ENCODE data around the gene MRO.

The MRO gene

DNA sequence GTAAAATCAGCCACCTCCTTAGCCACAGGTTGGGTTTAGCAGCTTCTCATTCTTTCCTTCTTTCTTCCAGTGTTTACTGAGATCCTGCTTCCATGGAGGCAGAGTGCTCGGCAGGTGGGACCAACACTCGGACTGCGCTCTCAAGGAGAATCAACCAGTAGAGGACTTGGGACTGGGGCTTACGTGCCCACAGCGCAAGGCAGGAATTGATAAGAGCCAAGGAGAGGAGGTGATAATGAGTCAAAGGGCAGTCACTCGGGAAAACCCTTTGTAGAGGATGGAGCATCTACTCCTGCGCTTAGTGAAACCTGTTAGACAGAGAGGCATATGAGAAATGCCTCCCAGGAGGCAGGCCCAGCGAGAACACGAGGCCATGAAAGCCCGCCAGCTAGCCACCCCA lies 2.9 kb upstream of the MRO start:
- no peak overlapping the region for H3K4me3 ChIP-seq (ENCODE audit: low read length)
- TF ChIP-seq, protein P1, sequence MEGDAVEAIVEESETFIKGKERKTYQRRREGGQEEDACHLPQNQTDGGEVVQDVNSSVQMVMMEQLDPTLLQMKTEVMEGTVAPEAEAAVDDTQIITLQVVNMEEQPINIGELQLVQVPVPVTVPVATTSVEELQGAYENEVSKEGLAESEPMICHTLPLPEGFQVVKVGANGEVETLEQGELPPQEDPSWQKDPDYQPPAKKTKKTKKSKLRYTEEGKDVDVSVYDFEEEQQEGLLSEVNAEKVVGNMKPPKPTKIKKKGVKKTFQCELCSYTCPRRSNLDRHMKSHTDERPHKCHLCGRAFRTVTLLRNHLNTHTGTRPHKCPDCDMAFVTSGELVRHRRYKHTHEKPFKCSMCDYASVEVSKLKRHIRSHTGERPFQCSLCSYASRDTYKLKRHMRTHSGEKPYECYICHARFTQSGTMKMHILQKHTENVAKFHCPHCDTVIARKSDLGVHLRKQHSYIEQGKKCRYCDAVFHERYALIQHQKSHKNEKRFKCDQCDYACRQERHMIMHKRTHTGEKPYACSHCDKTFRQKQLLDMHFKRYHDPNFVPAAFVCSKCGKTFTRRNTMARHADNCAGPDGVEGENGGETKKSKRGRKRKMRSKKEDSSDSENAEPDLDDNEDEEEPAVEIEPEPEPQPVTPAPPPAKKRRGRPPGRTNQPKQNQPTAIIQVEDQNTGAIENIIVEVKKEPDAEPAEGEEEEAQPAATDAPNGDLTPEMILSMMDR (conservative IDR thresholded peaks at IDR 0.05; ENCODE audit: low read length): no peak
- no peak for DNase-seq (ENCODE audit: low read depth)

GRCh38 chr18:50820901-50821520 lies 1.2 kb upstream of the MRO start:
- H3K4me3 ChIP-seq (ENCODE audit: low read length): no peak overlapping the region
- no peak for DNase-seq (ENCODE audit: low read depth)
- TF ChIP-seq, protein P1 (conservative IDR thresholded peaks at IDR 0.05; ENCODE audit: low read length): no peak

DNA sequence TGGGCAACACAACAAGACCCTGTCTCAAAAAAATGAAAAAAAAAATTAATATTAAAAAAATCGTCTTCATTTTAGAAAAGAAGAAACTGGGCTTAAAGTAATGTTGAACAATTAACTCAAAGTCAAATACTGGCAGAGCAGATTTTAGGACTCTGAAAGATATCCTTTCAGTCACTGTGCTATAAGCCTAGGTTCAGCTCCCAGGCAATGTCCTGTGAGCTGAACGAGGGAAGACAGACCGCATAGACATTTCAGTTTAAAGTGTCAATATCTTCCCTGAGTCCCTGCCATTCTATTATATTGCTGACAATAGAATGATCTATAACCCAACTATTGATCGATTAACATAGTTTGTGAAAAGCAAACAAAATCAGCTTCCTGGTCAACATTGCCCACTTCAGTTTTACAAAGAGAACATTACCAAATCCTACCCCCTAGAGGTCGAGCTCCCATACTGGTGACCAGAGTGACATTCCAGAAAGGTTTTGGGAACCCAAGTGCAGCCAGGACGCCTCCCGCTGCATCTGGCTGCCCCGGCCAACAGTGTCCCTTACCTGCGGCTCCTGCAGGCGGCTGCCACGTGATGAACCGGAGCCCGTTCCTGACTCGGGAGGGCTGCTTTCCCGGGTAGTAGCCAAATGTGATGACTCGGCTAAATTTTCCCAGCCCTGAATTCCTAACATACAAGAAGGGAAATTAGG lies 639 bp downstream of the MRO start:
- peak; percentile 17 for DNase-seq (ENCODE audit: low read depth)

GRCh38 chr18:50816419-50817166 lies 3.2 kb downstream of the MRO start:
- no peak for DNase-seq (ENCODE audit: low read depth)
- TF ChIP-seq, protein P1 (conservative IDR thresholded peaks at IDR 0.05; ENCODE audit: low read length): no peak
- no peak overlapping the region for H3K4me3 ChIP-seq (ENCODE audit: low read length)

More for the DNA sequence above, 639 bp downstream of the MRO start:
- TF ChIP-seq, protein P1 (conservative IDR thresholded peaks at IDR 0.05; ENCODE audit: low read length): peak; percentile 23; the same call in 1 of the 2 replicates
- H3K4me3 ChIP-seq (ENCODE audit: low read length): peak overlapping the region; percentile 62

GRCh38 chr18:50814395-50814794 lies 5.4 kb downstream of the MRO start:
- no peak for DNase-seq (ENCODE audit: low read depth)
- TF ChIP-seq, protein P1 (conservative IDR thresholded peaks at IDR 0.05; ENCODE audit: low read length): no peak
- no peak overlapping the region for H3K4me3 ChIP-seq (ENCODE audit: low read length)

DNA sequence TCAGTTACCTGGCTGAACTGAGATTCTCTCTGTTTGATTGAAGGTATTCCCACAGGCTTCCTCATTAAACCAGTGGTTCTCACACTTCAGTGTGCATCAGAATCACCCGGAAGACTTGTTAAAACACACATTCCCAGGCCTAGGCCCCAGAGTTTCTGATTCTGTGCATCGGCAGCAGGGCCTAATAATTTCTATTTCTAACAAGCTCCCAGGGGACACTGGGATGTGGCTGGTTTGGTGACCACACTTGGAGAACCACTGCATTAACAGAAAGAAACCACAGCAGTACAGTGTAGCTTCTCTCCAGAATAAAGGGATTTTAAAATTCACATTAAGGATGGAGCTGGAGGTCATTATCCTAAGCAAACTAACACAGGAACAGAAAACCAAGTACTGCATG lies 6.5 kb downstream of the MRO start:
- no peak for DNase-seq (ENCODE audit: low read depth)
- H3K4me3 ChIP-seq (ENCODE audit: low read length): no peak overlapping the region
- TF ChIP-seq, protein P1 (conservative IDR thresholded peaks at IDR 0.05; ENCODE audit: low read length): no peak
